RWPE1 (cell line): ENCODE data around the gene CCPG1.
"Not testable (repeated sequence)": the region's sequence is repeated elsewhere in the genome, so short reads cannot be mapped to it uniquely, and the experiment has no call there.

ENCODE experiments used
- CTCF ChIA-PET: fragments of 350-600 bp; sonication (Branson Sonifier 250); formaldehyde crosslinking; extraction: SDS; loops from one replicate; lab custom pipeline; 2021; lab: Yijun Ruan, JAX
- POLR2A ChIA-PET: fragments of 400-600 bp; formaldehyde crosslinking; extraction: SDS; loops from one replicate; lab custom pipeline; 2020; ENCODE audit warnings: antibody characterized with exemption; ENCODE audit not compliant: low non-redundant PET; lab: Yijun Ruan, JAX
- DNase-seq: peaks from one replicate; pipeline ENCODE4 v3.0.0; 2012; ENCODE audit warnings: low spot score
- H3K27ac ChIP-seq: fragments of 450-650 bp; 2 replicates; pipeline ENCODE4 v1.5.1; 2017
- CTCF ChIP-seq: fragments of 450-650 bp; conservative IDR thresholded peaks from 2 replicates; pipeline ENCODE4 v1.5.1; 2017; ENCODE audit warnings: low read depth, mild to moderate bottlenecking

The CCPG1 gene

DNA sequence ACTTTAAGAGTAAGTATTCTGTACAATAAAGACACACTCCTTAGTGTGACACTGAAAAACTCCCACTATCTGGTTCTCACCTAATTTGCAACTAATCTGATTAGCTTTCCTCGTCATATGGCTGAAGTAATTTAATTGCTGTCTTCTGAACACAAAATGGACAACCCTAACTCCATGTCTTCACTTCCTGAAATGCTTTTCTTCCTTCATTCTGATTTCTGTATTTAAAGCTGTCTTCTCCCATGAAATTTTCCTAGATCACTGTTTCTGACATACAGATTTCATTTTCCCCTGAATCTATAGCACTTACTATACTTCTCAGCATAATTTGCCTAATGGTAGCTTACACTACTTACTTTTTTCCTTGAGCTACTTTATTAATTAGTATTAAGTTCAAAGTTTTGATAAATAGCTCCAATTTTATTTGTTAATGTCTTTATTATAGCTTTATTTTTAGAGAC lies 6.3 kb downstream of the CCPG1 start:
- POLR2A ChIA-PET, result no interaction called here
- no peak for TF ChIP-seq CTCF
- CTCF ChIA-PET, result no interaction called here
- no peak for DNase-seq
- H3K27ac ChIP-seq, result no peak overlapping the region

GRCh38 chr15:55400050-55400449 lies 8.1 kb downstream of the CCPG1 start:
- H3K27ac ChIP-seq, DNase-seq, CTCF ChIA-PET, POLR2A ChIA-PET: not testable (repeated sequence)

DNA sequence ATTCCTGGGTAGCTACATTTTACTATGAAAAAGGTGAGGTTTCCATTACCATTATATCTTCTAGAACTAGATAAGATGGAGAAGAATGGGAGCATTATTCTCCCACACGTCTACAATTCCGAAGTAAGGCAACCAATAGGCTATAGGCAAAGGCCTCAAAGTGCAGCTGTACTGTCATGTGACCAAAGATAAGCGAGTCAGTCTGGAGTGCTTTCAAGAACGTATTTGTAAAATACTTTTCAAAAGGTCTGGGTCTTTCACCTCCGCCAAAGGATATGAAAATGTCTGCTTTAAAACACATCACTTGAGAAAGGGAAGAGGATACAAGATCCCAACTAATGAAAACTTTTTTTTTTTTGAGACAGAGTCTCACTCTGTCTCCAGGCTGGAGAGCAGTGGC lies 9.9 kb downstream of the CCPG1 start:
- ChIA-PET POLR2A (no interaction called here), CTCF (interaction anchor here (1.5 kb wide), 1 partner anchor 10 kb away, joined by 4 read pairs; the partner anchor contains the start of genes CCPG1 and PIERCE2)
- TF ChIP-seq CTCF, result no peak
- H3K27ac ChIP-seq, result no peak overlapping the region
- DNase-seq, result no peak

- H3K27ac ChIP-seq, result no peak overlapping the region
- no peak for DNase-seq
- CTCF ChIA-PET, result interaction anchor here (0.7 kb wide), 1 partner anchor 679 kb away, joined by 3 read pairs; no protein-coding TSS in a partner anchor
- POLR2A ChIA-PET, result no interaction called here
- no peak for TF ChIP-seq CTCF
Observed at GRCh38 chr15:55394694-55395093, 13.5 kb downstream of the CCPG1 start.

GRCh38 chr15:55389264-55389607 lies 18.9 kb downstream of the CCPG1 start:
- H3K27ac ChIP-seq, result no peak overlapping the region
- CTCF ChIA-PET, result no interaction called here
- POLR2A ChIA-PET, result no interaction called here
- peak; percentile 48 for DNase-seq
- no peak for TF ChIP-seq CTCF

- ChIA-PET POLR2A (no interaction called here), CTCF (interaction anchor here (0.6 kb wide), 1 partner anchor 9 kb away, joined by 3 read pairs; no protein-coding TSS in a partner anchor)
- TF ChIP-seq CTCF, result no peak
- no peak for DNase-seq
- no peak overlapping the region for H3K27ac ChIP-seq
Observed at GRCh38 chr15:55387027-55387426, 21.1 kb downstream of the CCPG1 start.

- no peak for TF ChIP-seq CTCF
- DNase-seq, result no peak
- CTCF ChIA-PET, result no interaction called here
- H3K27ac ChIP-seq, result no peak overlapping the region
- POLR2A ChIA-PET, result interaction anchor here (0.6 kb wide), 1 partner anchor 13 kb away, joined by 8 read pairs; no protein-coding TSS in a partner anchor
Observed at GRCh38 chr15:55383687-55384086, 24.5 kb downstream of the CCPG1 start.
